Muscle layer of duodenum (tissue), 2 donors: Measurements from ENCODE around the gene ABCG1.
"Not testable (repeated sequence)": the region's sequence is repeated elsewhere in the genome, so short reads cannot be mapped to it uniquely, and the experiment has no call there.

ENCODE experiments used
- H3K27ac ChIP-seq: one replicate; pipeline ENCODE4 v1.7.0; 2013; ENCODE audit warnings: mild to moderate bottlenecking, low read length
- H3K27me3 ChIP-seq: one replicate; pipeline ENCODE4 v1.7.0; 2013; ENCODE audit warnings: low read depth, mild to moderate bottlenecking, control low read depth, low read length
- H3K36me3 ChIP-seq, 2 donors: one replicate each; pipeline ENCODE4 v1.7.0; 2013; ENCODE audit warnings: low read length in 2 of 2, control low read depth in 1 of 2, mild to moderate bottlenecking in 1 of 2; ENCODE audit not compliant: insufficient read depth in 2 of 2, control insufficient read depth in 1 of 2
- H3K4me1 ChIP-seq, 2 donors: one replicate each; pipeline ENCODE4 v1.7.0; 2013; ENCODE audit warnings: low read length in 2 of 2, mild to moderate bottlenecking in 2 of 2, control low read depth in 1 of 2, moderate library complexity in 1 of 2; ENCODE audit not compliant: insufficient read depth in 2 of 2, control insufficient read depth in 1 of 2
- H3K4me3 ChIP-seq, 2 donors: one replicate each; pipeline ENCODE4 v1.7.0; 2013; ENCODE audit warnings: low read length in 2 of 2, low read depth in 1 of 2, mild to moderate bottlenecking in 1 of 2
- H3K9me3 ChIP-seq, 2 donors: one replicate each; pipeline ENCODE4 v1.7.0; 2013; ENCODE audit warnings: low read length in 2 of 2, control low read depth in 1 of 2, mild to moderate bottlenecking in 1 of 2; ENCODE audit not compliant: control insufficient read depth in 1 of 2
- donor health status: healthy.

The ABCG1 gene

GRCh38 chr21:42218836-42219605 is at the start of gene ABCG1:
Gene ABCG1 (plus strand): TSS chr21:42219140. CDS start chr21:42219263, 123 bp downstream.
- Histone ChIP-seq H3K27ac (peak within 1 kb of the TSS; percentile 76), H3K4me1 (peaks cover 0 to 22% of the 10 kb centered on the region in 2 donors), H3K4me3 (peak within 1 kb of the TSS; percentile 80 to 83), H3K36me3 (no peaks in the 10 kb centered on the region), H3K27me3 (no peaks in the 10 kb centered on the region), H3K9me3 (no peaks in the 10 kb centered on the region)

GRCh38 chr21:42169758-42170157 is 49.2 kb upstream of the ABCG1 start:
- H3K4me3 ChIP-seq = no peak overlapping the region
- no peaks in the 10 kb centered on the region for H3K27me3 ChIP-seq
- no peaks in the 10 kb centered on the region for H3K36me3 ChIP-seq
- H3K9me3 ChIP-seq = no peaks in the 10 kb centered on the region
- no peaks in the 10 kb centered on the region for H3K4me1 ChIP-seq
- H3K27ac ChIP-seq = peak overlapping the region; percentile 18

- no peak overlapping the region for H3K4me3 ChIP-seq
- no peaks in the 10 kb centered on the region for H3K4me1 ChIP-seq
- no peaks in the 10 kb centered on the region for H3K9me3 ChIP-seq
- no peaks in the 10 kb centered on the region for H3K27me3 ChIP-seq
- H3K36me3 ChIP-seq = no peaks in the 10 kb centered on the region
- H3K27ac ChIP-seq = no peak overlapping the region
Observed at GRCh38 chr21:42171091-42172053, 47.6 kb upstream of the ABCG1 start.

GRCh38 chr21:42172596-42173483 is 46.1 kb upstream of the ABCG1 start:
- H3K27me3 ChIP-seq = no peaks in the 10 kb centered on the region
- peaks cover 0 to 7% of the 10 kb centered on the region in 2 donors for H3K4me1 ChIP-seq
- no peaks in the 10 kb centered on the region for H3K36me3 ChIP-seq
- no peak overlapping the region for H3K4me3 ChIP-seq
- H3K27ac ChIP-seq = no peak overlapping the region
- no peaks in the 10 kb centered on the region for H3K9me3 ChIP-seq

- H3K4me1 ChIP-seq = peaks cover 0 to 7% of the 10 kb centered on the region in 2 donors
- no peak overlapping the region for H3K27ac ChIP-seq
- no peaks in the 10 kb centered on the region for H3K9me3 ChIP-seq
Observed at GRCh38 chr21:42174173-42174572, 44.8 kb upstream of the ABCG1 start.

GRCh38 chr21:42175110-42175710 is 43.7 kb upstream of the ABCG1 start:
- H3K27me3 ChIP-seq = no peaks in the 10 kb centered on the region
- no peaks in the 10 kb centered on the region for H3K36me3 ChIP-seq
- no peak overlapping the region for H3K4me3 ChIP-seq
- peaks cover 0 to 7% of the 10 kb centered on the region in 2 donors for H3K4me1 ChIP-seq
- no peak overlapping the region for H3K27ac ChIP-seq
- no peaks in the 10 kb centered on the region for H3K9me3 ChIP-seq

More at GRCh38 chr21:42174173-42174572, 44.8 kb upstream of the ABCG1 start:
- Histone ChIP-seq H3K4me3 (no peak overlapping the region), H3K27me3 (no peaks in the 10 kb centered on the region), H3K36me3 (no peaks in the 10 kb centered on the region)

- H3K27ac ChIP-seq = no peak overlapping the region
- H3K4me1 ChIP-seq = peaks cover 0 to 7% of the 10 kb centered on the region in 2 donors
Observed at GRCh38 chr21:42176859-42177258, 42.1 kb upstream of the ABCG1 start.

GRCh38 chr21:42179316-42179715 is 39.6 kb upstream of the ABCG1 start:
- Histone ChIP-seq H3K27me3 (no peaks in the 10 kb centered on the region), H3K9me3 (no peaks in the 10 kb centered on the region), H3K4me3 (no peak overlapping the region), H3K27ac (no peak overlapping the region), H3K36me3 (no peaks in the 10 kb centered on the region), H3K4me1 (peaks cover 0 to 10% of the 10 kb centered on the region in 2 donors)

More at GRCh38 chr21:42176859-42177258, 42.1 kb upstream of the ABCG1 start:
- Histone ChIP-seq H3K9me3 (no peaks in the 10 kb centered on the region), H3K27me3 (no peaks in the 10 kb centered on the region), H3K4me3 (no peak overlapping the region), H3K36me3 (no peaks in the 10 kb centered on the region)

- not testable (repeated sequence) for H3K4me1 ChIP-seq, H3K4me3 ChIP-seq, H3K27ac ChIP-seq
Observed at GRCh38 chr21:42180001-42180400, 38.9 kb upstream of the ABCG1 start.

GRCh38 chr21:42182713-42183371 is 36.1 kb upstream of the ABCG1 start:
- H3K27ac ChIP-seq = no peak overlapping the region
- H3K36me3 ChIP-seq = no peaks in the 10 kb centered on the region

More at GRCh38 chr21:42180001-42180400, 38.9 kb upstream of the ABCG1 start:
- not testable (repeated sequence) for H3K36me3 ChIP-seq, H3K9me3 ChIP-seq, H3K27me3 ChIP-seq

More at GRCh38 chr21:42182713-42183371, 36.1 kb upstream of the ABCG1 start:
- H3K4me1 ChIP-seq = peaks cover 2 to 12% of the 10 kb centered on the region in 2 donors
- no peaks in the 10 kb centered on the region for H3K9me3 ChIP-seq
- H3K4me3 ChIP-seq = no peak overlapping the region
- no peaks in the 10 kb centered on the region for H3K27me3 ChIP-seq
